ACC112 (cell line): ENCODE results near the gene CBFB.
"Not testable (repeated sequence)": the region's sequence is repeated elsewhere in the genome, so short reads cannot be mapped to it uniquely, and the experiment has no call there.

ENCODE experiments used
- H2AFZ ChIP-seq: fragments of 200-600 bp; sonication (generic); one replicate; pipeline ENCODE4 v1.6.0; 2017; ENCODE audit warnings: antibody characterized with exemption, low read length; ENCODE audit not compliant: unreplicated experiment
- H3K27ac ChIP-seq: fragments of 200-600 bp; sonication (generic); 2 replicates; pipeline ENCODE4 v1.5.1; 2014; ENCODE audit warnings: low read depth, mild to moderate bottlenecking, antibody characterized with exemption, low read length, moderate library complexity
- H3K27me3 ChIP-seq: fragments of 200-600 bp; sonication (generic); 2 replicates; pipeline ENCODE4 v1.6.1; 2014; ENCODE audit warnings: mild to moderate bottlenecking, antibody characterized with exemption, low read length, moderate library complexity, mixed read lengths; ENCODE audit not compliant: insufficient read depth
- H3K36me3 ChIP-seq: fragments of 200-600 bp; sonication (generic); 2 replicates; pipeline ENCODE4 v1.6.1; 2016; ENCODE audit warnings: mild to moderate bottlenecking, antibody characterized with exemption, low read length, moderate library complexity, mixed read lengths; ENCODE audit not compliant: insufficient read depth
- H3K4me1 ChIP-seq: fragments of 200-600 bp; sonication (generic); one replicate; pipeline ENCODE4 v1.6.1; 2016; ENCODE audit warnings: low read length, mixed read lengths; ENCODE audit not compliant: insufficient read depth, unreplicated experiment, control insufficient read depth
- H3K4me3 ChIP-seq: fragments of 200-600 bp; sonication (generic); 2 replicates; pipeline ENCODE4 v1.5.1; 2014; ENCODE audit warnings: mild to moderate bottlenecking, low read depth, low read length
- H3K79me2 ChIP-seq: fragments of 200-600 bp; sonication (generic); one replicate; pipeline ENCODE4 v1.6.0; 2016; ENCODE audit warnings: low read length; ENCODE audit not compliant: control insufficient read depth, unreplicated experiment, insufficient read depth

The CBFB gene

DNA sequence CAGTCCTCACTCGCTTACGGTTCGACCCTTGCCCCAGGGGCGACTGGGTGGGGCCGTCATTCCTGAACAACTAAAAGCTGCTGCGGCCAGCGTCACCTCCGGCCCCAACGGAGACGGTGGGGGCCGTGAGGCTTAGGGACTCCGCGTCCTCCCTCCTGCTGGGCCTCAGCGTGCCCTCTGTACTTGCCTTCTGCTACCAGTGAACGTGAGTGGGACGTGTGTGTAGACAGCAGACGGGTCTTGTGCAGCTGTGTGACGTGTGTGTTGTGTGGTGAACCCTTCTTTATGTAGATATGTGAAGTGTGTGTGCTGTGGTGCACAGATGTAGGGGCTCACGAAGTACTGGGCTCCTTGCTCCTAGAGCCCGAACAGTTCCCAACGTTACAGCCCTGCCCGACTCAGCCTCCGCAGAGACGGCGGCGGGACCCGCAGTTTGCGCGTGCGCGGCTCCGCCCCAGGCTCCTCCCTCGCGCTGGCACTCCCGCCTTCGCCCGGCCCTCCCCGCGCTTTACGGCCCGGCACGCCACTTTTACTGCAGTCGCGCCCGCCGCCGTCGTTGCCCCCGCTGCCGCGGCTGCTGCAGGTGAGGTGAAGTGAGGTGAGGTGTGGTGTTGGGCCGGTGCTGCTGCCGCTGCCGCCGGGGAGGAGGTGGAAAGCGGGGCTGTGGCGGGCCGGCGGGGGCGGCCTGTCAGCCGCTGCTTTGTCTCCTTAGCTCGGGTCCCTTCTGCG, 80.6 kb downstream of the CBFB start, which contains the start of gene PHAF1:
Gene PHAF1 (plus strand): TSS at position 535 of the 729 bp plus-strand sequence. CDS start 235 bp downstream, outside the sequence.
- no peaks in the 10 kb centered on the region for H3K36me3 ChIP-seq
- H3K4me1 ChIP-seq, result peaks cover 15% of the 10 kb centered on the region
- H3K27me3 ChIP-seq, result no peaks in the 10 kb centered on the region
- no peak within 1 kb of the TSS for H3K27ac ChIP-seq
- H3K79me2 ChIP-seq, result peaks cover 33% of the 10 kb centered on the region
- peak within 1 kb of the TSS; percentile 95 for H2AFZ ChIP-seq
- H3K4me3 ChIP-seq, result peak within 1 kb of the TSS; percentile 99

DNA sequence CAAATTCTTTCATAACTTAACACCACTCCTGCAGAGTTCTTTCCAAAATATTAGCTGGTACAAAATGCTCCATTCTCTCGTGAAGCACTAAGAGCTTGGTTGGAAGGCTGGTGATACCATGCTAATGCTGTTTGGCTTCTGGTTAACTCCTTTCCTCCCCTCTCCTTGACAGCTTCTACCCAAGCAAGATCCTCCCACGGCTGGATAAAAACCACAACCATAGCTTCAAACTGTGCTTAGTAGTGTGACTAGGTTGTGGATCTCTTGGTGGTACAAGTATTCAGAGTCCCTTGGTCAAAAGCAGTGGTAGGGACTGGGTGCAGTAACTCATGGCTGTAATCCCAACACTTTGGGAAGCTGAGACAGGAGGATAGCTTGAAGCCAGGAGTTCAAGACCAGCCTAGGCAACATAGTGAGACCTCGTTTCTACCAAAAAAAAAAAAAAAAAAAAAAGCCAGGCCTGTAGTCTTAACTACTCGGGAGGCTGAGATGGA, 83.0 kb downstream of the CBFB start:
- Histone ChIP-seq H3K27me3 (no peaks in the 10 kb centered on the region), H3K4me3 (no peak overlapping the region), H3K79me2 (peaks cover 46% of the 10 kb centered on the region), H3K4me1 (peaks cover 37% of the 10 kb centered on the region), H3K27ac (no peak overlapping the region), H3K36me3 (no peaks in the 10 kb centered on the region), H2AFZ (no peak overlapping the region)

DNA sequence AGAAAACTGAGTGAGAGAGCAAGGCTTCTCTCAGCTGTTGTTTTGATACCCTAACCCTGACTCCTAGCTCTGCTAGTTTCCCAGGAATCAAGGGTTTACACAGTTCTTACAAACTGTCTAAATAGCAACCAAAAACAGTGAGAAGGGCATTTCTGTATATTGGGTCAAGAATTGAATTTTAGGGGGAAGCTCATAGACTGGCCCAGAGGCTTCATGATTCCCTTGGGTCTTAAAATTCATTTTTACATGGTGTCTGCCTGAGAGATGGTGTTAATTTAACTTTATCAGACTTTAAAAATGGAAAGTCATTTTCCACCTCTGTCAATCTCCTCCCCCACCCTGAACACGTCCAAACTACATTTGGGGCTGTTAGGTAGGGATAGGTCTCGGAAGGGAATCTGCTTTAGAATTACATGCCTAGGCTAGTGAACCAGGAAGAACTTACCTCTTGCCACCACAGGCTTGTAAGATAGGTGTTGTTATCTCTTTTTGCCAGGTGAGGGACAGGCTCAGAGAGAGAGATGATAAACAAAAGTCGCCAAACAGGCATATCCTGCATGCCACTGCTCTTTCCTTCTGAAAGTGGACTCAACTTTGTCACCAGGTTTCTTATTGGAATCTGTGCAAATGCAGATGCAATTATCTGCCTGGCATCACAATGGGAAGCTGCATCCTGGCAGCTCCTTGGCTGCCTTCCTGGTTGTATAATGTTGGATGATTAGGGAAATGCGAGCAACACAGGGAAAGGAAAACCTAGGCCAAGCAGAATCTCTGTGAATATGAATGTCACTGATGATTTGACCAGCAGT, 83.8 kb downstream of the CBFB start:
- H3K27ac ChIP-seq, result no peak overlapping the region
- no peak overlapping the region for H3K4me3 ChIP-seq
- no peaks in the 10 kb centered on the region for H3K36me3 ChIP-seq
- H3K79me2 ChIP-seq, result peaks cover 52% of the 10 kb centered on the region
- no peaks in the 10 kb centered on the region for H3K27me3 ChIP-seq
- peaks cover 41% of the 10 kb centered on the region for H3K4me1 ChIP-seq
- no peak overlapping the region for H2AFZ ChIP-seq

DNA sequence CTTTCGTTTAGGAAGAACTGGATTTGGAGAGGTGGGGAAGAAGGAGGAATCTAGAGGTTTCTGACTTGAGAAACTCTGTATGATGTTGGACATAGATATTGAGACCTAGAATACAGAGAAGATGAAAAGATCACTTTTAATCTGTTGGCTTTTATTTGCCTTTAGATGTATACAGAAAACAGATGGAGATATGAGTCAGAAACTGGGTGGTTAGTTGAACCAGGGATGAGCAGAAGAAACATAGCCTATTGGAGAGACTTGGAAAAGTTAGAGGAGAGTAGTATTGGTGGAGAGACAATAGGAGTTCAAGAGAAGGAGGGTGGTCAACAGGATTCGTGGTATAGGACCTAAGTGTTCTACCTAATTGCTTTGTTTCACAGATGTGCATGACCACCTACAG, 85.8 kb downstream of the CBFB start:
- Histone ChIP-seq H3K27me3 (no peaks in the 10 kb centered on the region), H3K4me3 (no peak overlapping the region), H2AFZ (no peak overlapping the region), H3K79me2 (peaks cover 57% of the 10 kb centered on the region), H3K4me1 (peaks cover 36% of the 10 kb centered on the region), H3K36me3 (no peaks in the 10 kb centered on the region), H3K27ac (peak overlapping the region; percentile 79)

DNA sequence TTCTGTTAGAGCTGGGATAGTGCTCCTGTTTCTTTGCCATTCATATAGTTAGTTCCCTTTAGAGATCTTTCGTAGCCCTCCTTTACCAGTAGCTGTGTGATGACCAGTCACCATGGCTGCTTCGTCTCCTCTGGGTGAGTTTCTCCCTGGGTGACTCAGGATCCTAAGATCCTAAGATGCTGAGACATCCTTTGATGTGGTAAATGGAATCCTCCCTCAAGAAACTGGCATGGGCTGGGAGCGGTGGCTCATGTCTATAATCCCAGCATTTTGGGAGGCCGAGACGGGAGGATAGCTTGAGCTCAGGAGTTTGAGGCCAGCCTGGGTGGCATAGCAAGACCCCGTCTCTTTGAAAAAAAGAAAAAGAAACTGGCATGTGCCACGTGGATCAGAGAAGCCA, 86.7 kb downstream of the CBFB start:
- Histone ChIP-seq H3K36me3 (no peaks in the 10 kb centered on the region), H3K4me3 (no peak overlapping the region), H3K27me3 (no peaks in the 10 kb centered on the region), H3K4me1 (peaks cover 34% of the 10 kb centered on the region), H2AFZ (no peak overlapping the region), H3K79me2 (peaks cover 49% of the 10 kb centered on the region), H3K27ac (peak overlapping the region; percentile 79)

DNA sequence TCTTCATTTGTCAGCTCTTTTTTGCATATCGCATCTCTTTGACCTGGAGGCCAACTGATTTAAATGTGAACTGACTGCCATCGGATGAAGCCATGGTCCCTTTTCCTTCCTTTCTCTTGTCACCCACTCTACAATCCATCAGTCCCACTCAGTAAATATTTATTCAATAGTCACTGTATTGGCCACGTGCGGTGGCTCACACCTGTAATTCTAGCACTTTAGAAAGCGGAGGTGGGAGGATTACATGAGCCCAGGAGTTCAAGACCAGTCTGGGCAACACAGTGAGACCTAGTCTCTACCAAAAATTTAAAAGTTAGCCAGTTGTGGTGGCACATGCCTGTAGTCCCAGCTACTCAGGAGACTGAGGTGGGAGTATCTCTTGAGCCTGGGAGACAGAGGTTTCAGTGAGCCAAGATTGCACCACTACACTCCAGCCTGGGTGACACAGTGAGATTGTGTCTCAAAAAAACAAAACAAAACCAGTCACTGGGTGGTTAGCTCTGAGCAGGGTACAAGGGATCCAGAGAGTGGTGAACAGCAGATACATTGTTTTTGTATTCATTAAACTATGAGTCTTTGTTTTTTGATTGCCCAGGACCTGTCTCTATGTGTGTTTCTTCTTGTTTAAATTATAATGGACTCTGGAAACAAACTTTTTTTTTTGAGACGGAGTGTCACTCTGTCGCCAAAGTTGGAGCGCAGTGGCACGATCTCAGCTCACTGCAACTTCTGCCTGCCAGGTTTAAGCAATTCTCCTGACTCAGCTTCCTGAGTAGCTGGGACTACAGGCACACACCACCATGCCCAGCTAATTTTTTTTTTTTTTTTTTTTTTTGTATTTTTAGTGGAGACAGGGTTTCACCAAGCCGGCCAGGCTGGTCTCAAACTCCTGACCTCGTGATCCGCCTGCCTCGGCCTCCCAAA, 87.7 kb downstream of the CBFB start:
- Histone ChIP-seq H3K27me3 (no peaks in the 10 kb centered on the region), H3K4me1 (peaks cover 26% of the 10 kb centered on the region)

DNA sequence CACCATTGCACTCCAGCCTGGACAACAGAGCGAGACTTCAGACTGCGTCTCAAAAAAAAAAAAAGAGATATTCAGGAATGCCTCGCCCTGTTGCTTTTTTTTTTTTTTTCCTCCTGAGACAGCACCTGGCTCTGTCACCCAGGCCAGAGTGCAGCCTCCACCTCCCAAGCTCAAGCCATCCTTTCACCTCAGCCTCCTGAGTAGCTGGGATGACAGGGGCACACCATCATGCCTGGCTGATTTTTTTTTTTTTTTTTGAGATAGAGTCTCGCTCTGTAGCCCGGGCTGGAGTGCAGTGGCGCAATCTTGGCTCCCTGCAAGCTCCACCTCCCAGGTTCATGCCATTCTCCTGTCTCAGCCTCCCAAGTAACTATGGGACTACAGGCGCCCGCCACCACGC, 88.8 kb downstream of the CBFB start:
- no peak overlapping the region for H3K4me3 ChIP-seq
- no peak overlapping the region for H2AFZ ChIP-seq
- no peak overlapping the region for H3K27ac ChIP-seq
- no peaks in the 10 kb centered on the region for H3K27me3 ChIP-seq
- peaks cover 31% of the 10 kb centered on the region for H3K79me2 ChIP-seq
- H3K4me1 ChIP-seq, result peaks cover 26% of the 10 kb centered on the region
- 0 out of 2 replicates have a peak, but pooled peaks cover 7% of the 10 kb centered on the region for H3K36me3 ChIP-seq

More for the DNA sequence above, 87.7 kb downstream of the CBFB start:
- Histone ChIP-seq H3K79me2 (peaks cover 41% of the 10 kb centered on the region), H3K36me3 (no peaks in the 10 kb centered on the region), H3K27ac (peak overlapping the region; percentile 79), H3K4me3 (no peak overlapping the region), H2AFZ (no peak overlapping the region)

DNA sequence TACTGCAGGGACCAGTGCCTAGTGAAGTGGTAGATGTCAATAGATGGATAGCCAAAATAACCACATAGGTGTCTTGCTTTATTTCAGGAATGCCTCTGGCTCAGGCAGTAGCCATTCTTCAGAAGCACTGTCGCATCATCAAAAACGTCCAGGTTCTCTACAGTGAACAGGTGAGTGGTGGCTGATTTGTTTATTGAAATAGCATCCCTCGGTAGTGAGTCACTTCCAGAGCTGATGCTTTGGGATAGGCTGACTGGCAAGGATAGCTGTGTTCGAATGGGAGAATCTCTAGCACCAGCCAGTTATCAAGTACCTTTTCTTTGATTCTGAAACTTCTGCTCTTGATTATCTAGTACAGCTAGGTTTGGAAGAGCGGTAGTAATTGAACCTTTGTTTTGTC, 91.1 kb downstream of the CBFB start:
- no peaks in the 10 kb centered on the region for H3K27me3 ChIP-seq
- H3K27ac ChIP-seq, result no peak overlapping the region
- H3K4me3 ChIP-seq, result no peak overlapping the region
- peaks cover 21% of the 10 kb centered on the region for H3K79me2 ChIP-seq
- H3K36me3 ChIP-seq, result peaks cover 12% of the 10 kb centered on the region; the same call in 1 of the 2 replicates
- H3K4me1 ChIP-seq, result peaks cover 23% of the 10 kb centered on the region
- no peak overlapping the region for H2AFZ ChIP-seq

DNA sequence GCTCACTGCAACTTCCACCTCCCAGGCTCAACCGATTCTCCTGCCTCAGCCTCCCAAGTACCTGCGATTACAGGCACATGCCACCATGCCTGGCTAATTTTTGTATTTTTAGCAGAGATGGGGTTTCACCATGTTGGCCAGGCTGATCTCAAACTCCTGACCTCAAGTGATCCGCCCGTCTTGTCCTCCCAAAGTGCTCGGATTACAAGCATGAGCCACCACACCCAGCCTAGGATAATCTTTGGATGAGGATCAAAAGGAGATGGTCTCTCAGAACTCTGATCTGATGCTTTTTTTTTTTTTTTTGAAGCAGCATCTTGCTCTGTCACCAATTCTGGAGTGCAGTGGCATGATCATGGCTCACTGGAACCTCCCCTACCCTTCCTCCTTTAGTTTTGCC, 93.8 kb downstream of the CBFB start:
- H3K36me3 ChIP-seq, result peaks cover 20% of the 10 kb centered on the region; the same call in 1 of the 2 replicates
- H2AFZ ChIP-seq, H3K79me2 ChIP-seq, H3K4me3 ChIP-seq, H3K4me1 ChIP-seq, H3K27ac ChIP-seq, H3K27me3 ChIP-seq: not testable (repeated sequence)

DNA sequence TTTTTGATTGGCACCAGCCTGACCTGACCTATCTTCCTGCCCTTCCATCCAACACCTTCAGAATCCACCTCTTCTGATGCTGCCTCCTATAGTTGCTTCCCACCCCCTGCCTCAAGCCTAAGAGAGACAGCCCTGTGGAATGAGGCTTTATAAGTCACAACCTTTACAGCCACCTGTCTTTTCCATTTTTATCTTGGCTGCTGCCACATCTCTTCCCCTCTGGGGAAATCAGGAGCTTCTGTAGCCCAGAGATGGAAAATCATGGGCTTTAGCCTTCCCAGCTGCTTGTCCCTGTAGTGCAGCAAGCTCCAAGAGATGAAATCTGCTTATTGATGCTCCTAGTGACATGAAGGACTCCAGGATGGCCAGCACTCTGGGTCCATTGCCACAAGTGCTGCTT, 99.5 kb downstream of the CBFB start:
- H3K79me2 ChIP-seq, result no peaks in the 10 kb centered on the region
- no peaks in the 10 kb centered on the region for H3K4me1 ChIP-seq
- no peaks in the 10 kb centered on the region for H3K27me3 ChIP-seq
- no peak overlapping the region for H3K4me3 ChIP-seq
- H3K27ac ChIP-seq, result no peak overlapping the region
- H2AFZ ChIP-seq, result no peak overlapping the region
- H3K36me3 ChIP-seq, result peaks cover 21% of the 10 kb centered on the region; the same call in 1 of the 2 replicates
